CD4-positive, alpha-beta T cell treated with Interleukin-6 for 4 hours (primary cell): Measurements from ENCODE around the gene CYGB.

Experiments
- DNase-seq: peaks from one replicate; pipeline ENCODE4 v3.0.0-alpha.2; 2020; ENCODE audit warnings: mixed read lengths

Gene CYGB

GRCh38 chr17:76497979-76498875, 39.3 kb downstream of the CYGB start:
- DNase-seq, result no peak

- DNase-seq, result no peak
Measured at GRCh38 chr17:76497699-76497978, 39.9 kb downstream of the CYGB start.

- no peak for DNase-seq
Measured at GRCh38 chr17:76496464-76496863, 41.0 kb downstream of the CYGB start.

- no peak for DNase-seq
Measured at GRCh38 chr17:76495663-76496400, 41.7 kb downstream of the CYGB start.

- peak; percentile 43 for DNase-seq
Measured at GRCh38 chr17:76493505-76494167, 43.9 kb downstream of the CYGB start.

GRCh38 chr17:76492989-76493501, 44.5 kb downstream of the CYGB start:
- peak; percentile 47 for DNase-seq

GRCh38 chr17:76492123-76492988, 45.2 kb downstream of the CYGB start:
- no peak for DNase-seq

GRCh38 chr17:76491271-76492122, 46.0 kb downstream of the CYGB start:
- peak; percentile 22 for DNase-seq

GRCh38 chr17:76490112-76490710, 47.3 kb downstream of the CYGB start:
- no peak for DNase-seq

GRCh38 chr17:76487451-76488192, 49.9 kb downstream of the CYGB start:
- no peak for DNase-seq

GRCh38 chr17:76485569-76485968, 51.9 kb downstream of the CYGB start:
- DNase-seq, result no peak

- no peak for DNase-seq
Measured at GRCh38 chr17:76484228-76484725, 53.2 kb downstream of the CYGB start.

GRCh38 chr17:76481071-76481655, 56.3 kb downstream of the CYGB start:
- no peak for DNase-seq

- DNase-seq, result no peak
Measured at GRCh38 chr17:76480632-76481031, 56.9 kb downstream of the CYGB start.

- DNase-seq, result no peak
Measured at GRCh38 chr17:76479515-76480060, 57.9 kb downstream of the CYGB start.

- no peak for DNase-seq
Measured at GRCh38 chr17:76478730-76479514, 58.6 kb downstream of the CYGB start.

GRCh38 chr17:76478097-76478496, 59.4 kb downstream of the CYGB start:
- DNase-seq, result no peak

- DNase-seq, result no peak
Measured at GRCh38 chr17:76477576-76477975, 59.9 kb downstream of the CYGB start.
